Measurements from ENCODE around the gene PARD3B. TPM values are rescaled to one million over a fixed set of nuclear protein-coding genes. Genes with fewer than 3 reads are reported as not detected.

Gene PARD3B
- total RNA-seq, 1 experiment from 2014 or later, result 2.0 TPM

GRCh38 chr2:204504594-204504993 lies 40.7 kb upstream of the PARD3B start:
- no peaks in the 10 kb centered on the region for H3K4me1 ChIP-seq (ENCODE audit: control insufficient read depth in 1 of 2, insufficient read depth in 2 of 2, low read length in 2 of 2)
- H2AFZ ChIP-seq (ENCODE audit: low read depth, low read length, poor library complexity, severe bottlenecking), result no peak overlapping the region
- no peak for DNase-seq (ENCODE audit: low read depth, low spot score)
- CTCF ChIA-PET, result no interaction called here
- H3K9me2 ChIP-seq (ENCODE audit: insufficient read depth), result no peaks in the 10 kb centered on the region
- no peak overlapping the region for H3K9ac ChIP-seq (ENCODE audit: low read length)
- BruUV-seq (replicated peaks), result no TSS peak
- H3K4me3 ChIP-seq (replicated peaks in 1 of 2; ENCODE audit: low read depth in 1 of 2, low read length in 2 of 2), result no peak overlapping the region
- H3K9me3 ChIP-seq (ENCODE audit: control insufficient read depth in 1 of 2, insufficient read depth in 1 of 2, low read depth in 1 of 2, low read length in 2 of 2), result no peaks in the 10 kb centered on the region
- intact Hi-C loops (cut with micrococcal nuclease), result no loop called here
- no peaks in the 10 kb centered on the region for H3K36me3 ChIP-seq (ENCODE audit: control insufficient read depth in 1 of 2, insufficient read depth in 2 of 2, low read length in 2 of 2)
- RAD21 ChIA-PET (ENCODE audit: low non-redundant PET in 1 of 2, low total read pairs in 2 of 2, uncharacterized antibody in 2 of 2, unreplicated experiment in 2 of 2), result no interaction called here
- H3K4me2 ChIP-seq (ENCODE audit: low read length), result no peak overlapping the region
- no peaks in the 10 kb centered on the region for H3K79me2 ChIP-seq (ENCODE audit: insufficient read depth, low read length)
- no peak overlapping the region for H3K27ac ChIP-seq (ENCODE audit: low read depth, low read length)
- no peaks in the 10 kb centered on the region for H3K27me3 ChIP-seq (ENCODE audit: insufficient read depth, low read length)
- ATAC-seq, result no peak
- no peaks in the 10 kb centered on the region for H4K20me1 ChIP-seq (ENCODE audit: insufficient read depth)
- TF ChIP-seq ELF1 (IDR thresholded peaks at IDR 0.05; ENCODE audit: borderline replicate concordance, low read depth) (no peak), EGR1 (IDR thresholded peaks at IDR 0.05; ENCODE audit: low read depth) (no peak), ZFX (IDR thresholded peaks at IDR 0.05) (no peak), CTCF (IDR thresholded peaks at IDR 0.05 in 2 of 3, conservative IDR thresholded peaks at IDR 0.05 in 1 of 3; ENCODE audit: borderline replicate concordance in 1 of 3, insufficient read depth in 1 of 3, low read depth in 2 of 3, low read length in 2 of 3) (no peak), ZNF274 (IDR thresholded peaks at IDR 0.05; ENCODE audit: low read depth, low read length) (no peak), EZH2 (IDR thresholded peaks at IDR 0.05) (no peak), RAD21 (IDR thresholded peaks at IDR 0.05; ENCODE audit: low read depth) (no peak), SIN3A (IDR thresholded peaks at IDR 0.05; ENCODE audit: low read depth) (no peak), POLR2A (IDR thresholded peaks at IDR 0.05; ENCODE audit: borderline replicate concordance, extremely low read depth, insufficient read depth, insufficient read length) (no peak)
- POLR2A ChIA-PET, result no interaction called here

- Histone ChIP-seq H3K36me3 (ENCODE audit: control insufficient read depth in 1 of 2, insufficient read depth in 2 of 2, low read length in 2 of 2) (no peaks in the 10 kb centered on the region), H3K27ac (ENCODE audit: low read depth, low read length) (no peak overlapping the region), H3K9me2 (ENCODE audit: insufficient read depth) (no peaks in the 10 kb centered on the region), H3K4me3 (replicated peaks in 1 of 2; ENCODE audit: low read depth in 1 of 2, low read length in 2 of 2) (no peak overlapping the region), H4K20me1 (ENCODE audit: insufficient read depth) (no peaks in the 10 kb centered on the region), H3K27me3 (ENCODE audit: insufficient read depth, low read length) (no peaks in the 10 kb centered on the region), H3K4me2 (ENCODE audit: low read length) (no peak overlapping the region), H3K9ac (ENCODE audit: low read length) (no peak overlapping the region), H3K9me3 (ENCODE audit: control insufficient read depth in 1 of 2, insufficient read depth in 1 of 2, low read depth in 1 of 2, low read length in 2 of 2) (no peaks in the 10 kb centered on the region), H3K79me2 (ENCODE audit: insufficient read depth, low read length) (no peaks in the 10 kb centered on the region), H3K4me1 (ENCODE audit: control insufficient read depth in 1 of 2, insufficient read depth in 2 of 2, low read length in 2 of 2) (no peaks in the 10 kb centered on the region), H2AFZ (ENCODE audit: low read depth, low read length, poor library complexity, severe bottlenecking) (no peak overlapping the region)
- ChIA-PET CTCF (no interaction called here), POLR2A (no interaction called here), RAD21 (ENCODE audit: low non-redundant PET in 1 of 2, low total read pairs in 2 of 2, uncharacterized antibody in 2 of 2, unreplicated experiment in 2 of 2) (no interaction called here)
- DNase-seq (ENCODE audit: low read depth, low spot score) (no peak), ATAC-seq (no peak)
- no TSS peak for BruUV-seq (replicated peaks)
- intact Hi-C loops (cut with micrococcal nuclease), result no loop called here
- no peak for TF ChIP-seq REST (IDR thresholded peaks at IDR 0.05; ENCODE audit: low read depth)
- no peak for TF ChIP-seq ZFX (IDR thresholded peaks at IDR 0.05)
- no peak for TF ChIP-seq ZNF274 (IDR thresholded peaks at IDR 0.05; ENCODE audit: low read depth, low read length)
- TF ChIP-seq ELF1 (IDR thresholded peaks at IDR 0.05; ENCODE audit: borderline replicate concordance, low read depth), result no peak
- no peak for TF ChIP-seq TCF7L2 (IDR thresholded peaks at IDR 0.05; ENCODE audit: borderline replicate concordance, extremely low read depth, insufficient read depth, insufficient read length)
- TF ChIP-seq FOSL1 (IDR thresholded peaks at IDR 0.05; ENCODE audit: low read depth), result no peak
- TF ChIP-seq YY1 (IDR thresholded peaks at IDR 0.05; ENCODE audit: extremely low read depth, insufficient replicate concordance, low read depth, low read length), result no peak
- TF ChIP-seq SP1 (IDR thresholded peaks at IDR 0.05; ENCODE audit: low read depth), result no peak
- TF ChIP-seq EZH2 (IDR thresholded peaks at IDR 0.05), result no peak
- no peak for TF ChIP-seq EGR1 (IDR thresholded peaks at IDR 0.05; ENCODE audit: low read depth)
- no peak for TF ChIP-seq SRF (IDR thresholded peaks at IDR 0.05; ENCODE audit: low read depth)
- no peak for TF ChIP-seq CBX3 (IDR thresholded peaks at IDR 0.05; ENCODE audit: low read depth)
- no peak for TF ChIP-seq EZH2phosphoT487 (IDR thresholded peaks at IDR 0.05; ENCODE audit: borderline replicate concordance)
- TF ChIP-seq JUND (IDR thresholded peaks at IDR 0.05), result no peak
- TF ChIP-seq POLR2A (IDR thresholded peaks at IDR 0.05; ENCODE audit: borderline replicate concordance, extremely low read depth, insufficient read depth, insufficient read length), result no peak
Measured at GRCh38 chr2:204505488-204505887, 39.8 kb upstream of the PARD3B start.
